Retina (tissue), 1 donor: ENCODE measurements around the gene SLC28A1.

ENCODE experiments used
- DNase-seq: peaks from one replicate; pipeline ENCODE4 v3.0.0-alpha.2; 2016

The SLC28A1 gene

DNA sequence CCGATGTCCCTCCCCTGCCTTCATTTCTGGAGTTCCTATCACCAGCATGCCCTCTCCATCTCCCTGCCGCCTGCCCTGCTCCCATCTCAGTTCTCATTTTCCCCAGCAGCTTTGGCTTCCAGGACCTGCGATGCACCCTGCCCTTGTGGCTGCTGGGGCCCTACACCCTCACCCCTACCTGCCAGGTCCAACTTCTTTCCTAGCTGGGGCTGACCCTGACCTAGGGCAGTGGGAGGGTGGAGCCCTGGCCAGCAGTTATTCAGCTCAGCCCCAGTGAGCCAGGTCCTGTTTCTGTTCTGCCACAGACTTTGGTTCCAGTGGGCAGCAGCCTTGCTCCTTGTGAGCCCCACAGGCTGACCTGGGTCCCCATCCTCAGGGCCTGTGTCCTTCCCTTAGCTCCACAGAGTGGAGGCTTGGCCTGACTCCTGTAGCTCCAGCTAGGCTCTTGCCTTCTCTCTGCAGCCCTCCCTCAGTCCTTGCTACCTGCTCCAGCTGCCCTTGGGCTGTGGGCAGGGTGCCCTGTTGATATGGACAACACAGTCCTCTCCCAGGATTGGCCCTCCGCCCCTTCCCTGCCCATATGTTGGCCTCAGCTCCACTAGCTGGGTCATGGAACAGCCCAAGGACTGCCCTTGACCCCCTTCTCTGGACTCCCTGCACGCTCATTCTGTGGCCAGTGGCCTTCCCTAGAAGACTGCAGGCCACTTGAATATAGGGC lies 62.5 kb downstream of the SLC28A1 start:
- DNase-seq: no peak

GRCh38 chr15:84947947-84948830 lies 63.7 kb downstream of the SLC28A1 start:
- DNase-seq: peak; percentile 21

- no peak for DNase-seq
Observed at GRCh38 chr15:84949043-84949442, 64.6 kb downstream of the SLC28A1 start.

GRCh38 chr15:84949845-84950569 lies 65.5 kb downstream of the SLC28A1 start:
- DNase-seq: no peak

GRCh38 chr15:84950570-84951111 lies 66.2 kb downstream of the SLC28A1 start:
- DNase-seq: no peak

GRCh38 chr15:84951736-84952135 lies 67.3 kb downstream of the SLC28A1 start:
- no peak for DNase-seq

GRCh38 chr15:84953136-84953535 lies 68.7 kb downstream of the SLC28A1 start:
- no peak for DNase-seq

- DNase-seq: no peak
Observed at GRCh38 chr15:84953726-84954125, 69.3 kb downstream of the SLC28A1 start.

GRCh38 chr15:84955089-84955848 lies 70.8 kb downstream of the SLC28A1 start:
- DNase-seq: peak; percentile 56

- DNase-seq: no peak
Observed at GRCh38 chr15:84956199-84956598, 71.7 kb downstream of the SLC28A1 start.

GRCh38 chr15:84960391-84961113 lies 76.1 kb downstream of the SLC28A1 start:
- DNase-seq: no peak

DNA sequence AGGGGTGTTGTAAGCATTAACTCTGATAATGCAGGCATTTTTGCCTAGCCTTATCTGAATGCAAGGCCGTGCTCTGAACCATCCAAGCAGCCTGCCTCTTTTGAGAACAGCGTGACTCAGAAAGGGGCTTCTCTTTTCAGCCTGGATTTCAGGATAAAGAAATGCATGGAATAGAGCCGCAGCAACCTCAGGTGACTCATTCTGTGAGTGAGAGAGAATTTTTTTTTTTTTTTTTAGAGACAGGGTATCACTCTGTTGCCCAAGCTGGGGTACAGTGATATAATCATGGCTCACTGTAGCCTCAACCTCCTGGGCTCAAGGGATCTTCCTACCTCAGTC lies 76.6 kb downstream of the SLC28A1 start:
- no peak for DNase-seq

GRCh38 chr15:84961707-84962106 lies 77.2 kb downstream of the SLC28A1 start:
- no peak for DNase-seq

GRCh38 chr15:84962955-84963354 lies 78.5 kb downstream of the SLC28A1 start:
- no peak for DNase-seq

GRCh38 chr15:84967380-84967779 lies 82.9 kb downstream of the SLC28A1 start:
- no peak for DNase-seq

DNA sequence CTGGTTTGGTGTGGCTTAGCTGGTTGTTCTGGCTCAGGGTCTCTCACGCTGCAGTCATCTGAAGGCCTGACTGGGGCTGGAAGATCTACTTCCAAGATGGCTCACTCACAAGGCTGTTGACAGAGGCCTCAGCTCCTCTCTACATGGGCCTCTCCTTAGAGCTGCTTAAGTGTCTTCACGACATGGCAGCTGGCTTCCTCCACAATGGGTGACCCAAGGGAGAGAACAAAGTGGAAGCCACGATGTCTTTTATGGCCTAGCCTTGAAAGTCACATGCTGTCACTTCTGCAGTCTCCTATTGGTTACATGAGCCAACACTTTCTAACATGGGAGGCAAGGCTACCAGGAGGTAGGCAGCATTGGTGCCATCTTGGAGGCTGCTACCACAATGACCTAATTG lies 83.8 kb downstream of the SLC28A1 start:
- DNase-seq: no peak

DNA sequence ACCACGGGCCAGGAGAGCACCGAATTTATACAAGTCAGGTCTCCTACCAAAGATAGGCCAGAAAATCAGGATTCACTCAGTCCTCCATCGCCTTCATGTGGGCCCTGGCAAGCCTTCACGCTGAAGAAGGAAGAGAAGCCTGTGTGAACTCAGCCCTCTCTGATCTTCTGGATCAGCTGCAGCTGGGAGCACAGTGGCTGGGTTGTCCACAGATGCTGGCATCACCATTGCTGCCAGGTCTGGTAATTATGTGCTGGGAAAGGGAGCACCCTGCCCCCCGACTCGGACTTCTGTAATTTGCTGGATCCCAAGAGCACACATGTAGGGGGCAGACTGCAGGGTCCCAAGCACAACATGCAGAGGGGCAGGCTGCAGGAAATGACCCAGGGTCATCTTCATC lies 84.8 kb downstream of the SLC28A1 start:
- DNase-seq: no peak

GRCh38 chr15:84970843-84971242 lies 86.4 kb downstream of the SLC28A1 start:
- DNase-seq: no peak

- no peak for DNase-seq
Observed at GRCh38 chr15:84973492-84974460, 89.3 kb downstream of the SLC28A1 start.

DNA sequence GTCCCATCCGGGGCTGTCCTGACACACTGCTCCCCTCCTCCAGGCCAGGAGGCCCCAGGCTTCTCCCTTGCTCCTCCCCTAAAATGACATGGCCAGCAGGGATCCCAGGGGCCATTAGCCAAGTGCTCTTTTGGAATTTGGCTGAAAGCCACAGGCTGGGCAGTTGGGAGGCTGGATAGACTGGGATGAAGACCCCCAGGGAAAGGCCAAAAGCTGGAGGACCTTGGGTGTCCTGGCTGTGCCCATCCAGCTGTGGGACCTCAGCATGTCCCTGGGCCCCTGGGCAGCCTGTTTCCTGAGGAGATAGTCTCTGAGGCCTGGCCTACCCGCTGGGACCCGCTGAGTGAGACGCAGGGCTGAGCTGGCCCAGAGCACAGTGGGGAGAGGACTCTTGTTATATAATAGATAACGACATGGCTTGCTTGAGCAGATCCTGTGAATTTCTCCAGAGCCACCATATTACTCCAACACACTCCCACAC lies 91.4 kb downstream of the SLC28A1 start:
- no peak for DNase-seq
